HepG2 (cell line): ENCODE measurements around the gene HYAL2. TPM values are rescaled to one million over a fixed set of nuclear protein-coding genes. Genes with fewer than 3 reads are reported as not detected.

Source experiments
- ATF2 ChIP-seq: sonication (generic); formaldehyde crosslinking; IDR thresholded peaks from 2 replicates; pipeline ENCODE4 v1.4.0; 2020; ENCODE audit warnings: missing genetic modification reagents
- CENPX ChIP-seq: sonication (generic); formaldehyde crosslinking; IDR thresholded peaks from 2 replicates; pipeline ENCODE4 v1.9.0; 2021; ENCODE audit warnings: mild to moderate bottlenecking, missing genetic modification reagents, moderate library complexity
- IRX3 ChIP-seq: sonication (generic); formaldehyde crosslinking; IDR thresholded peaks from 2 replicates; pipeline ENCODE4 v1.8.1; 2023; ENCODE audit warnings: mild to moderate bottlenecking, low read depth, missing genetic modification reagents, borderline replicate concordance
- LRRFIP1 ChIP-seq: sonication (generic); formaldehyde crosslinking; conservative IDR thresholded peaks from 2 replicates; pipeline ENCODE4 v1.4.0; 2020; ENCODE audit warnings: missing genetic modification reagents
- MTF1 ChIP-seq: sonication (generic); formaldehyde crosslinking; IDR thresholded peaks from 2 replicates; pipeline ENCODE4 v1.5.0; 2020; ENCODE audit warnings: missing genetic modification reagents
- PLRG1 ChIP-seq: fragments of 450-650 bp; conservative IDR thresholded peaks from 2 replicates; pipeline ENCODE4 v1.6.1; 2016
- RBAK ChIP-seq: sonication (generic); formaldehyde crosslinking; IDR thresholded peaks from 2 replicates; pipeline ENCODE4 v1.5.1; 2020; ENCODE audit warnings: mild to moderate bottlenecking, missing genetic modification reagents
- RBFOX2 ChIP-seq: fragments of 200-400 bp; formaldehyde crosslinking; IDR thresholded peaks from 2 replicates; pipeline ENCODE4 v1.6.1; 2017; ENCODE audit warnings: low read depth, mild to moderate bottlenecking, low read length
- REPIN1 ChIP-seq: sonication (generic); formaldehyde crosslinking; IDR thresholded peaks from 2 replicates; pipeline ENCODE4 v1.8.0; 2022; ENCODE audit warnings: missing genetic modification reagents, low read depth, mild to moderate bottlenecking, borderline replicate concordance
- THAP11 ChIP-seq: IDR thresholded peaks from 2 replicates; pipeline ENCODE4 v1.6.1; 2016; ENCODE audit warnings: missing biosample characterization, missing genetic modification reagents
- XRCC5 ChIP-seq: fragments of 200-400 bp; formaldehyde crosslinking; optimal IDR thresholded peaks from 2 replicates; pipeline ENCODE3; 2017; ENCODE audit warnings: mild to moderate bottlenecking, low read length
- ZBTB4 ChIP-seq: sonication (generic); formaldehyde crosslinking; IDR thresholded peaks from 2 replicates; pipeline ENCODE4 v1.4.0; 2020; ENCODE audit warnings: missing genetic modification reagents, mild to moderate bottlenecking, borderline replicate concordance
- ZFAT ChIP-seq: sonication (generic); formaldehyde crosslinking; conservative IDR thresholded peaks from 2 replicates; pipeline ENCODE4 v1.8.1; 2023; ENCODE audit warnings: missing genetic modification reagents, inconsistent platforms
- ZHX1 ChIP-seq: sonication (generic); formaldehyde crosslinking; IDR thresholded peaks from 2 replicates; pipeline ENCODE4 v1.8.1; 2022; ENCODE audit warnings: low read depth, mild to moderate bottlenecking, missing genetic modification reagents
- ZNF20 ChIP-seq: sonication (generic); formaldehyde crosslinking; IDR thresholded peaks from 2 replicates; pipeline ENCODE4 v1.4.0; 2020; ENCODE audit warnings: mild to moderate bottlenecking, moderate library complexity, missing genetic modification reagents
- ZNF451 ChIP-seq: sonication (generic); formaldehyde crosslinking; IDR thresholded peaks from 2 replicates; pipeline ENCODE4 v1.5.0; 2020; ENCODE audit warnings: mild to moderate bottlenecking, missing genetic modification reagents
- ZNF740 ChIP-seq: sonication (generic); formaldehyde crosslinking; IDR thresholded peaks from 2 replicates; pipeline ENCODE4 v1.4.0; 2020; ENCODE audit warnings: missing genetic modification reagents
- ZNF883 ChIP-seq: sonication (generic); formaldehyde crosslinking; IDR thresholded peaks from 2 replicates; pipeline ENCODE4 v1.5.1; 2020; ENCODE audit warnings: mild to moderate bottlenecking, missing genetic modification reagents; ENCODE audit errors: not compliant biosample characterization
- polyA plus RNA-seq, 8 experiments: library from polyadenylated mRNA; depleted of rRNA in 3 of 8; stranded (reverse) in 7 of 8; unstranded in 1 of 8; fragments of >200 nt; fragmentation: Illumina TruSeq in 4 of 8; extraction: Trizol in 4 of 8; gene quantifications; 2 replicates each; pipeline versions ENCODE4 v1.2.1 to v1.2.3, GENCODE V29; 2011 to 2016; ENCODE audit warnings: low read depth in 4 of 8, missing spikeins in 1 of 8, mixed read lengths in 1 of 8; ENCODE audit not compliant: insufficient read depth in 1 of 8
- total RNA-seq, 5 experiments: library from RNA; depleted of rRNA; stranded (reverse); fragments of >200 nt; fragmentation: Illumina TruSeq; extraction: Trizol; gene quantifications; 2 replicates each; pipeline ENCODE4 v1.2.3, GENCODE V29; 2016; ENCODE audit warnings: low read depth in 1 of 5

Gene HYAL2
- total and polyA plus RNA-seq, 2 of the 13 experiments (the other 11 are each of a cell fraction or from before 2014, with no cell fraction given), result 76.2 to 102 TPM

GRCh38 chr3:50358911-50359759 is 36.6 kb upstream of the HYAL2 start, which contains the start of gene TMEM115 (continued):
- 0 out of 2 replicates have a peak, but pooled peaks have one; percentile 24 for TF ChIP-seq IRX3
- TF ChIP-seq LRRFIP1 (CRISPR knock-in tag), result no peak
- peak; percentile 89 for TF ChIP-seq RBFOX2
- no peak for TF ChIP-seq ZNF20 (CRISPR knock-in tag)
- peak; percentile 86 for TF ChIP-seq REPIN1
- no peak; the same call in 1 of the 2 replicates for TF ChIP-seq ZHX1 (CRISPR knock-in tag)
- peak; percentile 100 for TF ChIP-seq THAP11 (CRISPR knock-in tag)
- TF ChIP-seq ZFAT (CRISPR knock-in tag), result no peak
- TF ChIP-seq ATF2 (CRISPR knock-in tag), result no peak; the same call in 1 of the 2 replicates
- TF ChIP-seq ZNF451 (CRISPR knock-in tag), result 0 out of 2 replicates have a peak, but pooled peaks have one; percentile 79
- TF ChIP-seq ZNF883 (CRISPR knock-in tag), result peak; percentile 45
- TF ChIP-seq RBAK (CRISPR knock-in tag), result no peak
- TF ChIP-seq XRCC5, result peak; percentile 80
- no peak for TF ChIP-seq ZBTB4 (CRISPR knock-in tag)
- 0 out of 2 replicates have a peak, but pooled peaks have one; percentile 47 for TF ChIP-seq MTF1 (CRISPR knock-in tag)
- TF ChIP-seq CENPX (CRISPR knock-in tag), result no peak
- no peak for TF ChIP-seq ZNF740 (CRISPR knock-in tag)
- TF ChIP-seq PLRG1, result no peak
